HG03558 (cell line): Measurements from ENCODE around the gene MREG.

Experiments
- ATAC-seq: cut with Tn5 transposase; IDR thresholded peaks from one replicate; pipeline ENCODE4 v1.9.1; 2021; ENCODE audit warnings: moderate number of reproducible peaks; ENCODE audit not compliant: unreplicated experiment; ENCODE audit errors: extremely low read depth

The MREG gene

GRCh38 chr2:216013080-216013909, at the start of gene MREG:
TSS of gene MREG (minus strand) at chr2:216013551. CDS start at chr2:216013327, 224 bp downstream.
- ATAC-seq = peak; percentile 25

GRCh38 chr2:216059233-216059834, 46.0 kb upstream of the MREG start:
- ATAC-seq = no peak

- ATAC-seq = peak; percentile 65
Observed at GRCh38 chr2:216057688-216058193, 44.4 kb upstream of the MREG start.

- ATAC-seq = peak; percentile 37
Observed at GRCh38 chr2:216056739-216057138, 43.4 kb upstream of the MREG start.

GRCh38 chr2:216055680-216056079, 42.3 kb upstream of the MREG start:
- ATAC-seq = no peak

GRCh38 chr2:216052420-216052819, 39.1 kb upstream of the MREG start:
- no peak for ATAC-seq

- ATAC-seq = no peak
Observed at GRCh38 chr2:216051350-216051749, 38.0 kb upstream of the MREG start.

GRCh38 chr2:216049452-216049851, 36.1 kb upstream of the MREG start:
- no peak for ATAC-seq

GRCh38 chr2:216047397-216047796, 34.0 kb upstream of the MREG start:
- no peak for ATAC-seq

GRCh38 chr2:216044883-216045486, 31.6 kb upstream of the MREG start:
- peak; percentile 98 for ATAC-seq

- ATAC-seq = no peak
Observed at GRCh38 chr2:216043949-216044348, 30.6 kb upstream of the MREG start.

- ATAC-seq = no peak
Observed at GRCh38 chr2:216041438-216041837, 28.1 kb upstream of the MREG start.

GRCh38 chr2:216039918-216040317, 26.6 kb upstream of the MREG start:
- ATAC-seq = no peak

GRCh38 chr2:216034065-216034464, 20.7 kb upstream of the MREG start:
- no peak for ATAC-seq

GRCh38 chr2:216033403-216033802, 20.1 kb upstream of the MREG start:
- ATAC-seq = peak; percentile 25

GRCh38 chr2:216031960-216032689, 18.8 kb upstream of the MREG start:
- peak; percentile 84 for ATAC-seq

GRCh38 chr2:216030216-216030615, 16.9 kb upstream of the MREG start:
- no peak for ATAC-seq

GRCh38 chr2:216029416-216030129, 16.2 kb upstream of the MREG start:
- no peak for ATAC-seq

GRCh38 chr2:216024779-216025336, 11.5 kb upstream of the MREG start:
- ATAC-seq = no peak
